ENCODE measurements around the gene RBM8A.
A peak's percentile ranks its signal among the peaks of the same experiment; 100 is the strongest.

The RBM8A gene

GRCh38 chr1:145887631-145888030 is 39.7 kb downstream of the RBM8A start:
- ATAC-seq (ENCODE audit: insufficient read depth, low read depth) (no peak), DNase-seq (no peak)
- H3K36me3 ChIP-seq (ENCODE audit: insufficient read depth, low read length) = no peaks in the 10 kb centered on the region
- H3K27ac ChIP-seq (ENCODE audit: low read length) = no peak overlapping the region
- TF ChIP-seq EZH2 (IDR thresholded peaks at IDR 0.05; ENCODE audit: borderline replicate concordance, low read depth, low read length, severe bottlenecking) (no peak), CTCF (IDR thresholded peaks at IDR 0.05; ENCODE audit: borderline replicate concordance, extremely low read depth, low read length, poor library complexity, severe bottlenecking) (no peak)
- peaks cover 30% of the 10 kb centered on the region for H3K27me3 ChIP-seq (ENCODE audit: insufficient read depth, low read length, poor library complexity)
- no peak overlapping the region for H3K4me2 ChIP-seq (ENCODE audit: insufficient read depth, low read length)
- no peak overlapping the region for H2AFZ ChIP-seq (ENCODE audit: low read depth, low read length)
- no peak overlapping the region for H3K9ac ChIP-seq (ENCODE audit: low read depth, low read length)
- no peaks in the 10 kb centered on the region for H4K20me1 ChIP-seq (ENCODE audit: insufficient read depth, low read length)
- no peaks in the 10 kb centered on the region for H3K9me3 ChIP-seq (ENCODE audit: insufficient read depth, low read length, severe bottlenecking)
- H3K79me2 ChIP-seq (ENCODE audit: insufficient read depth, low read length) = no peaks in the 10 kb centered on the region
- peaks cover 14% of the 10 kb centered on the region for H3K4me1 ChIP-seq (ENCODE audit: insufficient read depth, low read length)
- H3K4me3 ChIP-seq (ENCODE audit: low read depth in 1 of 2, low read length in 2 of 2) = no peak overlapping the region

DNA sequence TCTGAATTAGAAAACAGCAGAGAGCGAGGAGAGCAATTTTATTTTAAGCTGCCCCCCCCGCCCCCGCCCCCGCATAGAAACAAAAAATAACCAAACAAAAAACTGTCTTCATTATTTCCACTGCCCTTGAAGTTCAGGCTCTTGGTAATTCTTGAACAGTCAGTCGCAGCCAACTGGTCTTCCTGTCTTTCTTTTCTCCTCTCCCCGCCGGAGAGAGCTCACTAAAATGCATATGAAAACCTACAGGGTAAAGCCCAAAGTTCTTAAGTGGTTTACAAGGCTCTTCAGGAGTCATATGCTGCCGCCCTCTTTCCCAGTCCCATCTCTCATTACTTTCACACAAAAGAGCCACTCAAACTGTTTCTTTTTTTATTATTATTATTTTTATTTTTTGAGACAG is 40.5 kb downstream of the RBM8A start:
- no peak overlapping the region for H3K9ac ChIP-seq (ENCODE audit: low read depth, low read length)
- H3K4me2 ChIP-seq (ENCODE audit: insufficient read depth, low read length) = no peak overlapping the region
- no peaks in the 10 kb centered on the region for H3K9me3 ChIP-seq (ENCODE audit: insufficient read depth, low read length, severe bottlenecking)
- no peak for DNase-seq
- H3K4me3 ChIP-seq (ENCODE audit: low read depth in 1 of 2, low read length in 2 of 2) = no peak overlapping the region
- H3K36me3 ChIP-seq (ENCODE audit: insufficient read depth, low read length) = no peaks in the 10 kb centered on the region
- no peak for ATAC-seq (ENCODE audit: insufficient read depth, low read depth)
- TF ChIP-seq EZH2 (IDR thresholded peaks at IDR 0.05; ENCODE audit: borderline replicate concordance, low read depth, low read length, severe bottlenecking) (no peak), CTCF (IDR thresholded peaks at IDR 0.05; ENCODE audit: borderline replicate concordance, extremely low read depth, low read length, poor library complexity, severe bottlenecking) (no peak)
- H3K27me3 ChIP-seq (ENCODE audit: insufficient read depth, low read length, poor library complexity) = peaks cover 31% of the 10 kb centered on the region
- H4K20me1 ChIP-seq (ENCODE audit: insufficient read depth, low read length) = no peaks in the 10 kb centered on the region
- peaks cover 14% of the 10 kb centered on the region for H3K4me1 ChIP-seq (ENCODE audit: insufficient read depth, low read length)
- no peak overlapping the region for H3K27ac ChIP-seq (ENCODE audit: low read length)
- H3K79me2 ChIP-seq (ENCODE audit: insufficient read depth, low read length) = no peaks in the 10 kb centered on the region
- H2AFZ ChIP-seq (ENCODE audit: low read depth, low read length) = no peak overlapping the region

GRCh38 chr1:145886390-145886789 is 40.9 kb downstream of the RBM8A start:
- Histone ChIP-seq H3K4me2 (ENCODE audit: insufficient read depth, low read length) (peak overlapping the region; percentile 76), H3K27ac (ENCODE audit: low read length) (no peak overlapping the region), H3K4me3 (ENCODE audit: low read depth in 1 of 2, low read length in 2 of 2) (no peak overlapping the region), H3K27me3 (ENCODE audit: insufficient read depth, low read length, poor library complexity) (peaks cover 31% of the 10 kb centered on the region), H3K9me3 (ENCODE audit: insufficient read depth, low read length, severe bottlenecking) (no peaks in the 10 kb centered on the region), H3K9ac (ENCODE audit: low read depth, low read length) (no peak overlapping the region), H3K36me3 (ENCODE audit: insufficient read depth, low read length) (no peaks in the 10 kb centered on the region), H3K79me2 (ENCODE audit: insufficient read depth, low read length) (no peaks in the 10 kb centered on the region), H3K4me1 (ENCODE audit: insufficient read depth, low read length) (peaks cover 14% of the 10 kb centered on the region), H2AFZ (ENCODE audit: low read depth, low read length) (no peak overlapping the region), H4K20me1 (ENCODE audit: insufficient read depth, low read length) (no peaks in the 10 kb centered on the region)
- DNase-seq = no peak
- TF ChIP-seq EZH2 (IDR thresholded peaks at IDR 0.05; ENCODE audit: borderline replicate concordance, low read depth, low read length, severe bottlenecking) = no peak
- no peak for TF ChIP-seq CTCF (IDR thresholded peaks at IDR 0.05; ENCODE audit: borderline replicate concordance, extremely low read depth, low read length, poor library complexity, severe bottlenecking)
- no peak for ATAC-seq (ENCODE audit: insufficient read depth, low read depth)

All from DND-41 (cell line).